NOMO-1 treated with dmso at 0.1 percent for 144 hours (cell line): Measurements from ENCODE around the gene SNAPC2.
"Not testable (repeated sequence)": the region's sequence is repeated elsewhere in the genome, so short reads cannot be mapped to it uniquely, and the experiment has no call there.

Source experiments
- DNase-seq: peaks from one replicate; lab custom pipeline; 2025; ENCODE audit not compliant: unreplicated experiment; lab: John Stamatoyannopoulos, UW

The SNAPC2 gene

DNA sequence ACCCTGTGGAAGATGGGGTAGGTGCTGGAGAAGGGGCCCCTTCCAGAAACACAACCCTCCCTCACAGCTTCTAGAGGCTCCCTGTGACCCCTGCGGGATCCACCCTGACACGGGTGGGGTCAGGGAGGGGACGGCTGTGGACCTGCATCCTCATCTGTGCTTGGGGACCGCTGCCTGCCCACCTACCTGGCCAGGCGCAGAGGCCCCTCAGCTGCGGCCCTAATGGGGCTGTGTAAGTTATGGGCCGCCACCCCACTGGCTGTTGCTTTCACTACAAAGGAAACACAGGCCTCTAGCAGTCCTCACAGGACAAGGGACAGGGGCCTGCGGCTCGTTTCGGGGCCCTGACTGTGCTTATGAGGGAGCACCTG lies 12.8 kb downstream of the SNAPC2 start:
- no peak for DNase-seq

DNA sequence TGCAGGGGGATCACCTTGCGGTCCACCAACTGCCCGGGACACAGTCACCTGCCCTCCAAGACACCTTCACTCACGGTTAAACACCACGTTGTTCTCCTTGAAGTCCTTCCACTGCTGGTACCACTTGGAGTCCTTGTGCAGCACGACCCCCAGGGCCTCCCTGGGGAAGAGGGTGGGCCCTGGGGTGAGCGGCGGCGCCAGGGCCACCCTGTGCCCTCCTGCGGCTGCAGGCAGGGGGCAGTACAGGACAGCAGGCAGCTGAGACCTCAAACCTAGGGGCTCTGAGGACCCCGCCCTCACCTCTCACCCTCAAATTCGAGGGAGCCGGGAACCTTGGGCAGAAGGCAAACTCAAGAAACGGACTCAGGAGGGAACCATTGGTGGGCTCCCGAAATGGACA lies 13.3 kb downstream of the SNAPC2 start:
- no peak for DNase-seq

DNA sequence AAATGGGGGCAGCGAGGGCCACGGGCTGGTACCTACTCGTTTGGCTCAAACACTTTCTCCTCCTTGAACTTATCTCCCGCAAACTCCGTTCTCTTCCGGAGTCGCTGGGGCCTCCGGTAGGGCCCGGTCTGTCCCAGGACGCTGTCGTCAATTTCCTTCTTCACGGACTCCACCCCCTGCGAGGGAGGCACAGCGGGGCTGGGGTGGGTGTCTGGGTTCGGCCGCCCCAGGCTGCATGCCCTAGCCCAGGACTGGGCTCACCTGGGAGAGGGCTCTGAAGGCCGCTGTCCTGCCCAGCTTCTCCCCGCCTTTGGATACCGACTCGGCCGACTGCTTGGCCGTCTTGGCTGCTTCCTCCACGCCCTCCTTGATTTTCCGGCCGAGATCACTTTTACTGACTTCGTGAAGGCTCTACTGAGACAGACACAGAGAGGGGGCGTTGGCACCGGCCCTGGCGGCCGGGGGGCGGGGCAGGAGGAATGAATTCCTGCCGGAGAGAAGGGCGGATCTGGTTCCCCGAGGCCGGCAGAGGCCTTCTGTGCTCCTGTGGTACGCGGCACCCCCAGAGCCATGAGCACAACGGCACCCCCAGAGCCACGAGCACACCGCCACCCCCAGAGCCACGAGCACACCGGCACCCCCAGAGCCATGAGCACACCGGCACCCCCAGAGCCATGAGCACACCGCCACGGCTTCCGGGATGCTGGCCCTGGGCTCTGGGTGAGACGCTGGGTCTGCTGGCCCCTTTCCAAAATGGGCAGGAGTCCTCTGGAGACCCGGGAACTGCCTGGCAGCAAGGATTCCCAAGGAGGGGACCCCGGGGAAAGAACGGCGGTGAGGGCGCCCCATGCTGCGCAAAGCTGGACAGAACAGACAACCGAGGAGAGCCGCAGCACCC lies 13.9 kb downstream of the SNAPC2 start:
- DNase-seq, result no peak

GRCh38 chr19:7934766-7935165 lies 14.6 kb downstream of the SNAPC2 start:
- DNase-seq, result no peak

- no peak for DNase-seq
Observed at GRCh38 chr19:7940841-7941240, 20.7 kb downstream of the SNAPC2 start.

GRCh38 chr19:7941895-7942596 lies 21.9 kb downstream of the SNAPC2 start:
- DNase-seq, result no peak

- no peak for DNase-seq
Observed at GRCh38 chr19:7942981-7943443, 22.9 kb downstream of the SNAPC2 start.

DNA sequence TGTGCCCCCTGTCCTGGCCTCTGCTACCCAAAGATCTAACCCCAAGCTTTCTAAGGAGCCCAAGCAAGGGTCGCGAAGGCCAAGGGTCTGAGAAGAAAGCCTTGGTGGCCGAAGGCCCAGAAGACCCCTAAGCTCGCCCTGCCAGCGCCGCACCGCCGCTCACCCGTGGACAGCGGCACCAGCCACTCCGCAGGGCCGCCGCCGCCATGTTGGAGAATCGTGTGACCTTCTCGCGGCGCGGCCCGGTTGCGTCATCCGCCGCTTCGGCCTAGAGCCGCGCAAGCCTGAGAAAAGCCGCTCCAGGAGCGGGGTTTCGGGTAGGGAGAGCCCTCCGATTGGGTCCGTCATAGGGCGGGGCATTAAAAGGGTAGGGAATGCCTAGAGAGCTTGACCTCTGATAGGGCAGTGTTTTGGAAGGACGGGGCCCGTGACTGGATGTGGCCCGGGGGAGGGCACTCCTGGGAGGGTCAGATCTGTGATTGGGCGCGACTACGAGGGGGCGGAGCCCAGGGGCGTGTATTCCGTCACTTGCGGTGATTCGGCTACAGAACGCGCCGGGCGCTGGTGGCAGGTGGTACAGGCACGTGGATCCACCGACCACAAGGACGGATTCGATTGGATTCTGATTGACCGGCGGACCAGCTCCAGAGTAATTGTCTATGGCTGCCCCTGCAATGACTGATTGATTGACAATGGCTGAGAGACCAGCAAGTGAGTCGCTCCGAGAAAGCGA lies 23.5 kb downstream of the SNAPC2 start, which contains the start of gene TIMM44:
TIMM44 (minus strand) TSS at position 223 of the 733 bp plus-strand sequence; CDS start at position 208, 15 bp downstream.
- DNase-seq, result peak; percentile 100

- peak; percentile 74 for DNase-seq
Observed at GRCh38 chr19:7944177-7944761, 24.1 kb downstream of the SNAPC2 start.

DNA sequence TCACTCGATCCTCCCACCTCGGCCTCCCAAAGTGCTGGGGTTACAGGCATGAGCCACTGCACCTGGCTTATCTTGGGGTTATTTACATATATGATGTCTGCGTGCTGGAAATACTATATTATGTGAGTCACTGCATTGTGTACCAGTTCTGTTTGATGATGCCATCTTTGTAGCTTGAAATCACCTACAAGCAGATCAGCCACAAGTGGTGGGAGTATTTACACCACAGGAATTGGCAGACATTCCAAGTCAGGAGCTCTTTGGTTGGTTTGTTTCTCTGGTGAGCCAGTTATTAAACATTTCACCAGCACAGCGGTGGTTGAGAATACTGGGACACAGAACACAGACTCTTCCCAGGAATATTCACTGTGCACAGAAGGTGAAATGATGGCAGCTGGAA lies 27.8 kb downstream of the SNAPC2 start:
- DNase-seq, result no peak

DNA sequence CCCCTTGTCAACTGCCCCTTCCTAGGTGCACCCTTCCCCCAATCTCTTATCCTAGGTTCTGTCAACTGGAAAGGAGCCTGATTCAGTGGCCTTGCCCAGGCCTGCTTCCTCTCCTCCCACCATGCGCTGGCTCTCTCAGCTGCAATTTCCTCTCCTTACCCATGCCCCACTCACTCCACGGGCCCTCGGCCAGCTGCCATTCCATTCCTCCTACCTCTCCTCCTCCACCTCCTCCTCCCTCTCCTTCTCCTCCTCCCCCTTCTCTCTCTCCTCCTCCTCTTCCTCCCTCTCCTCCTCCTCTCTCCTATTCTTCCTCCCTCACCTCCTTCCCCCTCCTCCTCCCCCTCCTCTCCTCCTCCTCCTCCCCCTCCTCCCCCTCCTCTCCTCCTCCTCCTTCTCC lies 32.9 kb downstream of the SNAPC2 start:
- no peak for DNase-seq

DNA sequence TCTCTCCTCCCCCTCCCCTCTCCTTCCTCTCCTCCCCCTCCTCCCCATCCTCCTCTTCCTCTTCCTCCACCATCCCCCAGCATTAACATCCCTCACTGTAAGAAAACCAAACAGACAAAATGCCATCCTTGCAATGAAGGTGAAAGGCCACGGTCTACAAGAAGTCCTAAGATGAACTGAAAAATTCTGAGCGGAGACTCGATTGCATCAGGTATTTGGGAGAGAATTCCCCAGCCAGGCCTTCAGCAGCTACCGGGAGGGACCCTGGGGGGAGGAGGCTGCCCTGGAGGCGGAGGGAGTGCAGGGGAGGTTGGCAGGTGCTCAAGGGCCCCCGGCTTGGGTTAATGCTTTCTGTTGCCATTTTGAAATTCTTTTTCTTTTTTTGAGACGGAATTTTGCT lies 33.4 kb downstream of the SNAPC2 start:
- DNase-seq, result no peak

GRCh38 chr19:7955696-7956095 lies 35.6 kb downstream of the SNAPC2 start:
- DNase-seq, result no peak

- no peak for DNase-seq
Observed at GRCh38 chr19:7959211-7959610, 39.1 kb downstream of the SNAPC2 start.

DNA sequence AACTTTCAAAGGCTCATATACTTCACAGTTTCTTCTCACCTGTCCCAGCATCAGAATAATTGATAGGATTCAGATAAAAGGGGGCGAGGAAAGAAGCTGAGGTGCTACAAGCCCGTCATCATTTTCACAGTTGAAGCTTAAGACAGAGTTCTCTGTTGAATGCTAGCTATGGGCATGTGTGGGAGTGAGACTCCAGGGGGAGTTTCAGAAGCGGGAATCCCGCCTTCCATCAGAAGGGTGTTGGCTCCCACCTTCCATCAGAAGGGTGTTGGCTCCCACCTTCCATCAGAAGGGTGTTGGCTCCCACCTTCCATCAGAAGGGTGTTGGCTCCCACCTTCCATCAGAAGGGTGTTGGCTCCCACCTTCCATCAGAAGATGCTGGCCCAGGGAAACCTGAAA lies 40.9 kb downstream of the SNAPC2 start:
- DNase-seq, result not testable (repeated sequence)

DNA sequence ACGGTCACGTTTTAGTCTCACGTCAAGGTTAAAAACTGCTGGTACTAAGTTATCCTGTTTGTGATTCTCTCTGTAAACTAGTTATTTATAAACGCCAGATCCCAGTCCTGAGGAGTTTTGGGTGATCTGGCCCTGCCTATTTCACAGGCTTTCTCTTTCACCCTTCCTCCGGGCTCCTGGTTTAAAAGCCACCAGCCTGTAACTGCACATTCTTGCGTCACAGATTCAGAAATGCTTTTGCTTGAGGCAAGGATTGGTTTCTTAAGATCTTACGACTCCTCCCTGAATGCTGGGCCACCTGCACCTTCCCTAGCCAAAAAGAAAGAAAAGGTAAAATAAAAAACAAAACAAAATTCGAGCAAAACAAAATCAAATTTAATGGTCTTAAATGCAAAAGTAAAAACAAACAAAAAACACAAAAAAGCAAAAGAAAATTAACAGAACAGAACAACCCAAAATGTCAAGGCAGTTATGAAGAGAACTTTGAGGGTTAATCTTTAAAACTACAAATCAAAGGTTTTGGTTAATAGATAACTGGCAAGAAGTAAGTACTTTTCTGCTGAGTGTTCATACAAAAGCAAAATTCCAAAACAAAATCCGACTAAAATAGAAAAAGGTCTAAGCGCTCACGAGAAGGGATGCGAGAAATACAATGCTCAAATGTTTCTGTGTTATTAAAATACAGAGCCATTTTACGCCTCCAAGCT lies 41.9 kb downstream of the SNAPC2 start:
- DNase-seq, result no peak

- no peak for DNase-seq
Observed at GRCh38 chr19:7962644-7963268, 42.6 kb downstream of the SNAPC2 start.

GRCh38 chr19:7963566-7963965 lies 43.4 kb downstream of the SNAPC2 start:
- no peak for DNase-seq

DNA sequence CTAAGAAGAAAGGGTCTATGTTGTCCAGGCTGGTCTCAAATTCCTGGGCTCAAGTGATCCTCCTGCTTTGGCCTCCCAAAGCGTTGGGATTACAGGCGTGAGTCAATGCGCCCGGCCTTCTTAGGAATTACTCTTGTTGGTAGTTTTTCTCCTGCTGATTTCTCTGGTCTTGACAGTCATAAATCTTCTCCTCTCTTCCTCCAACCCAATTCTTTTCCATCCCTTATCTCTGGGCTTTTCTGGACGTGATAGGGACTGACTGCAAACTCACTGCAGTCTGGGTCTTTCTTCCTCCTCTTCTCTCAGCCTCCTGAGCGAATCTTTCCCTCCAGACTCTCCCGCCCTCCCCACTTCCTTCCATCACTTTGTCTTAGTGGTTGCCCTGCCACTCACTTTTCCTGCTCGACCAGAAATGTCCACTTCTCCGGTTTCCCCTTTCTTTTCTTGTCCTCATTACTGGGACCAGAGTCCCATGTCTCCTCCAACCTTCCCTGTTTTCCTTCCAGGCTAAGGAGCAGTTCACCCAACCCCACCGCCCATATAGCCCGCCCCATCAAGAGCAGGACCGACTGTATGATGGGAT lies 45.2 kb downstream of the SNAPC2 start:
- DNase-seq, result no peak
